Type B pancreatic cell (in vitro differentiated cells): ENCODE measurements around the gene RABGAP1. TPM values are rescaled to one million over a fixed set of nuclear protein-coding genes. Genes with fewer than 3 reads are reported as not detected.

Source experiments
- DNase-seq: peaks from one replicate; pipeline ENCODE4 v3.0.0; 2021; ENCODE audit warnings: mixed read lengths; ENCODE audit not compliant: unreplicated experiment; ENCODE audit errors: extremely low spot score
- H3K27ac Mint-ChIP-seq: 2 replicates; pipeline ENCODE4 v1.8.0; 2021; ENCODE audit warnings: mild to moderate bottlenecking, mixed read lengths
- H3K27me3 Mint-ChIP-seq: 2 replicates; pipeline ENCODE4 v1.8.0; 2021; ENCODE audit warnings: mixed read lengths
- H3K36me3 Mint-ChIP-seq: 2 replicates; pipeline ENCODE4 v1.8.0; 2021; ENCODE audit warnings: mixed read lengths
- H3K4me1 Mint-ChIP-seq: one replicate; pipeline ENCODE4 v1.8.0; 2021; ENCODE audit warnings: mixed read lengths; ENCODE audit not compliant: unreplicated experiment
- H3K4me3 Mint-ChIP-seq: 2 replicates; pipeline ENCODE4 v1.8.0; 2021; ENCODE audit warnings: mild to moderate bottlenecking, mixed read lengths
- H3K9me3 Mint-ChIP-seq: 2 replicates; pipeline ENCODE4 v1.8.0; 2021; ENCODE audit warnings: mixed read lengths
- CTCF ChIP-seq: fragments of 200-600 bp; sonication (generic); conservative IDR thresholded peaks from 2 replicates; pipeline ENCODE4 v1.5.0; 2021; ENCODE audit warnings: antibody characterized with exemption, mild to moderate bottlenecking
- total RNA-seq: library from RNA; stranded (reverse); gene quantifications from 2 replicates; pipeline ENCODE4 v1.2.1, GENCODE V29; 2021; ENCODE audit warnings: low replicate concordance

Gene RABGAP1
- total RNA-seq, 1 donor from 2014 or later, result 68.4 TPM

- no peak for TF ChIP-seq CTCF
- Mint-ChIP-seq H3K4me1 (no peaks in the 10 kb centered on the region), H3K4me3 (no peak overlapping the region), H3K36me3 (peaks cover 40% of the 10 kb centered on the region), H3K9me3 (no peaks in the 10 kb centered on the region), H3K27me3 (no peaks in the 10 kb centered on the region), H3K27ac (no peak overlapping the region)
- no peak for DNase-seq
Observed at GRCh38 chr9:122961139-122961538, 20.3 kb downstream of the RABGAP1 start.

- DNase-seq, result no peak
- Mint-ChIP-seq H3K36me3 (peaks cover 19% of the 10 kb centered on the region), H3K4me1 (no peaks in the 10 kb centered on the region), H3K4me3 (no peak overlapping the region), H3K27ac (no peak overlapping the region), H3K9me3 (no peaks in the 10 kb centered on the region), H3K27me3 (no peaks in the 10 kb centered on the region)
- no peak for TF ChIP-seq CTCF
Observed at GRCh38 chr9:122975196-122975595, 34.4 kb downstream of the RABGAP1 start.

- Mint-ChIP-seq H3K4me3 (no peak overlapping the region), H3K9me3 (no peaks in the 10 kb centered on the region), H3K27ac (no peak overlapping the region), H3K27me3 (no peaks in the 10 kb centered on the region), H3K36me3 (peaks cover 9% of the 10 kb centered on the region), H3K4me1 (no peaks in the 10 kb centered on the region)
- DNase-seq, result no peak
- no peak for TF ChIP-seq CTCF
Observed at GRCh38 chr9:122978601-122979000, 37.8 kb downstream of the RABGAP1 start.

- no peaks in the 10 kb centered on the region for H3K27me3 Mint-ChIP-seq
- no peak overlapping the region for H3K4me3 Mint-ChIP-seq
- H3K27ac Mint-ChIP-seq, result no peak overlapping the region
- no peaks in the 10 kb centered on the region for H3K4me1 Mint-ChIP-seq
- H3K9me3 Mint-ChIP-seq, result no peaks in the 10 kb centered on the region
- TF ChIP-seq CTCF, result no peak
- no peak for DNase-seq
- H3K36me3 Mint-ChIP-seq, result peaks cover 11% of the 10 kb centered on the region
Observed at GRCh38 chr9:122986010-122986409, 45.2 kb downstream of the RABGAP1 start.

GRCh38 chr9:122988141-122988540 is 47.3 kb downstream of the RABGAP1 start:
- Mint-ChIP-seq H3K4me1 (no peaks in the 10 kb centered on the region), H3K4me3 (no peak overlapping the region), H3K27me3 (no peaks in the 10 kb centered on the region), H3K36me3 (peaks cover 11% of the 10 kb centered on the region), H3K9me3 (no peaks in the 10 kb centered on the region), H3K27ac (no peak overlapping the region)
- DNase-seq, result no peak
- TF ChIP-seq CTCF, result no peak
